Raji (cell line): ENCODE data around the gene KCNK7.

Experiments
- POLR2A ChIP-seq: IDR thresholded peaks from 2 replicates; pipeline ENCODE4 v1.6.1; 2011; ENCODE audit warnings: low read depth, low read length, control low read depth; ENCODE audit not compliant: insufficient read depth

The KCNK7 gene

DNA sequence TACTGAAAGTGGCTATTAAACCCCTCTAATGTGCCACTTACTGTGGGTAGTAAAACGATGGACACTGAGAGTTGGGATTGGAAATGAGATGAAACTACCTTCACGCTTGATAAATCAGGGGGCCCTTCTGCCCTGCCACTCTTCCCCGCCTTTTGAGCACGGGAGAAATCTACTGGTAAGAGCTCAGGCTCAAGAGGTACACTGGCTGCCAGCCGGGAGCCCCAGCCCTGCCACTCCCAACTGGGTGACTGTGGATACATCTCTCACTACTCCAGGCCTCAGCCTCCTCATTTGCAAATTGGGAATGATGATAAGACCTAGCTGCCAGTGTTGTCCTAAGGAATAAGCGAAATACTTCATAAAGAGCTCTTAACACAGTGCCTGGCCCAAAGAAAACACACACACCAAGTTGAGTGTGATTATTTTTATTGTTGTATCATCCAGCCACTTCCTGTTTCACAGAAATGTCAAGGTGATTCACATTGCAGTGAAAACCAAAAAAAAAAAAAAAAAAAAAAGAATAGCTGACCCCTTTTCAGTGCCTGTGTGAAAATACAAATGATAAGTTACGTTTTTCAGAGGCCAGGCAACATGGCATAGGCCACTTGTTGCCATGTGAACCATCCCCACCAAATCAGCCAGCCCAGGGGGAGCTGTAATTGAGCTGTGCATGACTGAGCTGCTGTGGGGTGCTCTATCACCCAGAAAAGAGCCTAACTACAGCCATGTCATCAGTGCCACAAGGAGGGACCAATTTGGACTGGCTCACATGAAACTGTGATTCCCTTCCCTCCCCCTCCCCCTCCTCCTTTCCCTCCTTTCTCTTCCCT, 29.8 kb downstream of the KCNK7 start:
- TF ChIP-seq POLR2A = no peak

DNA sequence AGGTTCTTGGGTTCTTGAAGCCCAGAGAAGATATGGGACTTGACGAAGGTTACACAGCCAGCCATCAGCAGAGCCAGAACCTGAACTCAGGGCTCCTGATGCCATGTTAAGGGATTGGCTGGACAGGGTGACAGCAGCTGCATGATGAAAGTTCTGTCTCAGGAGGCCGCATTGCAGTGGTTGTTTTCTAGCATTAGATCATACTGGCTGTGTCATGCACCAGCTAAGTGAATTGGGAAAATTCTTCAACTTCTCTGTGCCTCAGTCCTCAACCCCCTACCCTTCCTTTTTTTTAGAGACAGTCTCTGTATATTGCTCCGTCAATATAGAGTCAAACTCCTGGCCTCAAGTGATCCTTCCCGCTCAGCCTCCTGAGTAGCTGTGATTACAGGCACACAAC, 32.0 kb downstream of the KCNK7 start:
- TF ChIP-seq POLR2A = no peak

DNA sequence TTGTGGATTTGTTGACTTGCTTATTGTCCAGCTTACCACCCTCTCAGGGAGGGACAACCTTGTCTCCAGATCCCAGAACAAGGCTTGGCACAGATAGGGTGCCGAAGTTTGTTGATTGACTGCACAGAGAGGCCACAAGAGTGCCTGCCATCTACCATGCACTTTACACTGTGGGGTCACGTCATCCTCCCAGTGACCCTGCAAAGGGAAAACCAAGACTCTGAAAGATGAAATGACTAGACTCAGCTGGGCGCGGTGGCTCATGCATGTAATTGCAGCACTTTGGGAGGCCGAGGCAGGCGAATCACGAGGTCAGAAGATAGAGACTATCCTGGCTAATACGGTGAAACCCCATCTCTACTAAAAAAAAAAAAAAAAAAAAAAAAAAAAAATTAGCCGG, 32.8 kb downstream of the KCNK7 start:
- TF ChIP-seq POLR2A = no peak

GRCh38 chr11:65562020-65562419, 33.6 kb downstream of the KCNK7 start:
- no peak for TF ChIP-seq POLR2A

DNA sequence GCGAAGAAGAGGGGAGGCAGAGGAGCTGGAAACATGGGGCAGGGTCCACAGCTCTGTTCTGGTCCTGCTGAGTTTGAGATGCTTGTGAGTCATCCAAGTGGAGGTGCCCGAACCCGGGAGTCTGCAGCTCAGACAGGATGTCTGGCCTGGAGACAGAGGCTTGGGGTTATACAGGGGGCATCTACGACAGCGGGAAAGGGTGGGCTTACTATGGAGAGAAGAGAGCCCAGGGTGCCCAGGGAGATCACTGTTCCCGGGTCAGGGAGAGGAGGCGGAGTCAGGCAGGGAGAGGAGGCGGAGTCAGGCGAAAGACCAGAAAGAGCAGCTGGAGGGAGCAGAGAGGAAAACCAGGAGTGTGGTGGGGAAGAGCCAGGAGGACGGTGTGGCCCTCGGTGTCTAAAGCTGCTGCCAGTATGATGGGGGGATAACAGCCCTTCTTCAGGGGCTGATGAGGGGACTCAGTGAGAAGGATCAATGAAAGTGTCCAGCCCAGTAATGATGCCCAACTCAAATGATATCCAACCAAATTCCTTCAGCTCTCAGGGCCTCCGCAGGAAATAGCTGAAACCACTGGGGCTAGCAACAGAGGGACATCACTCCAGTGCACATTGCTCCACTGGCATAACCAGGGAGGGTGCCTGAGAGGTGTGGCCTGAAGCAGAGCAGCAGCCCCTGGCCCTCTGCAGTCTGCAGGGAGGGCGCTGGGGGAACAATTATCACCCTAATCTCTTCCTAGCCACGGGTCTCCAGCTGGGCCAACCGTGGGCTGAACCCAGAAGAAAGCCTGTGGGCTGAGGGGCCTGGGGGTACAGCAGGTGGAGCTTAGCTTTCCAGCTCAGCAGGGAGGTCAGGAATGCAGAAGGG, 34.8 kb downstream of the KCNK7 start:
- no peak for TF ChIP-seq POLR2A

DNA sequence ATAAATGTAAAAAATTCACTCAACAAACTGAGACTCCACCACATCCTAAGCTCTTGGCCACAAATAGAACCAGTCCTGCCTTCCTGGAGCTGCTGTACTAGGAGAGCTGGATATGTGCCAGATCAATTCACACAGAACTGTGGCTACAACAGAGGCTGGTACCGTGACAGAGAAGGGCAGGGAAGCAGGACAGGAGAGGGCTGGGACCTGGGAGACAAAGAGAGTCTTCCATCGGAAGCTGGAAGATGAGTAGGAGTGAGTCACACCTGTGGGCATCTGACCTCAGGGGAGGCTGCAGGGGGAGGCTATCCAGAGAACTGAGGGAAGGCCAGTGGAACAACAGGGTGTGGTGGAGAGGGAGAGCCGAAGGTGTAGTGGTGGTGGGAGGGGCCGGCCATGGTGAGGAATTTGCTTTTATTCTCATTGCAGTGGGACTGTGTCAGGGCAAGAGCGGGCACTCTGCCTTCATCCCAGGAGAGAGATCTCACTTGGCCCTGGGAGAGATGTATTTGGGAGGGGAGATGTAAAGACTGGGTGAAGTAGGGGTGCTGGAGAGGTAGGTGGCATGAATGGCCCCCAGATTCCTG, 35.6 kb downstream of the KCNK7 start:
- no peak for TF ChIP-seq POLR2A

DNA sequence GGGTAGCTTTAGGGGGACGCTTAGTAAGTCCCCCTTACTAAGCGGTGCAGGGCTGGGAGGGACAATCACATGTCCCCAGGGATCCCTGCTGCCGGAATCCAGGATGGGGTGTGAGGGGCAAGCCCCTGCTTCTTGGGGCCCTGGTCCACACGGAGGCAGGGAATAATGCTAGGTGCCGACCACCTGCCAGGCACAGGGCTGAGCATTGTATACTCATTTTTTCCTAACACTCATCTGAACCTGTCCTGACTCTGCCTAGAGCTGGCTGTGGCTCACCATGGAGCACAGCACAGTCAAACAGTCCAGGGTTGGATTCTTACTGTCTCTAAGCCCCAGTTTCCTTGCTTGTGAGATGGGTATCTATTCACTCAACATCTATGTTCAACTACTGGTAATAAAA, 36.1 kb downstream of the KCNK7 start:
- no peak for TF ChIP-seq POLR2A

- TF ChIP-seq POLR2A = no peak
These were observed 36.6 kb downstream of the KCNK7 start for GRCh38 chr11:65558930-65559509.

DNA sequence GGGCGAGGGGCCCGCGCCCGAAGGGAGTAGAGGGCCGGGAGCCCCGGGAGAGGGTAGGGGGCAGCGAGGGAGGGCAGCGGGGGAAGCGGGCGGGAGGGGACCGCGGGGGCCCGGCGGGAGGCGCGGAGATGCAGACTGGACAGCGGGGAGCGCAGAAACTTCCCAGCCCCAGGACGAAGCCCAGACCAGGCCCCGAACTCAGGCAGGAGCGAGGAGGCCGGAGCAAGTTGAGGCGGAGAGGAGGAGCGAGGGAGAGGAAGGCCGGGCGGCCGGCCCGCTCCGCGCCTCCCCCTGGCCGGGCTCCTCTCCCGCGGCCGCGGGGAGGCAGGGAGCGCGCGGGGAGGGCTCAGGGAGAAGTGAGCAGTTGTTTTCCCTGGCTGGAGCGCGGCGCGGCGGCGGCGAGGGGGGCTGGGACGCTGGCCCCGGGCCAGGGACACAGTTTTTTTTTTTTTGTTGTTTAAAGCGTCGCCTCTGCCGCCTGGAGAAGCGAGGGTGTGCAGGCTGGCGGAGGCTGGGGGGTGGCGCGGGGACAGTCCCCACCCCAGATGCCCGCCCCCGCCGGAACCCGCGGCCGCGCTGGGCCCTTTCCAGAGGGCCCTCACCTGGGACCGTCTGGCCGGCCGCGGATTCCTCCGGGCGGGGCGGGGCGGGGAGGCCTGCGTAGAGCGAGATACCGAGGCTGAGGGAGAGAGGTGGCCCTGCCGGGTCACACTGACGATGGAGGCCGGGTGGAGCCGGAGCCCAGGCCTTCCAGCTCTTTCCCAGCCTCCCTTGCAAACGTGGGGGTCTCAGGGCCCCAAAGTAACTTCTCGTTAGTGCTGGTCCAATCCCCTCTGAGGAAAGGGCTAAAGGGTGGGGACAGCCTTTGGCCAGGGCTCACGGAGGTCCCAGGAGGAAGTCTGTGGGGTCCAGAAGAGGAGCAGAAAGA, 37.3 kb downstream of the KCNK7 start, which contains the start of gene LTBP3:
LTBP3 (minus strand) TSS at position 358 of the 928 bp plus-strand sequence. CDS start 400 bp downstream, outside the sequence.
- no peak for TF ChIP-seq POLR2A

GRCh38 chr11:65557280-65558001, 38.2 kb downstream of the KCNK7 start:
- no peak for TF ChIP-seq POLR2A

GRCh38 chr11:65556470-65557279, 38.9 kb downstream of the KCNK7 start:
- TF ChIP-seq POLR2A = no peak

DNA sequence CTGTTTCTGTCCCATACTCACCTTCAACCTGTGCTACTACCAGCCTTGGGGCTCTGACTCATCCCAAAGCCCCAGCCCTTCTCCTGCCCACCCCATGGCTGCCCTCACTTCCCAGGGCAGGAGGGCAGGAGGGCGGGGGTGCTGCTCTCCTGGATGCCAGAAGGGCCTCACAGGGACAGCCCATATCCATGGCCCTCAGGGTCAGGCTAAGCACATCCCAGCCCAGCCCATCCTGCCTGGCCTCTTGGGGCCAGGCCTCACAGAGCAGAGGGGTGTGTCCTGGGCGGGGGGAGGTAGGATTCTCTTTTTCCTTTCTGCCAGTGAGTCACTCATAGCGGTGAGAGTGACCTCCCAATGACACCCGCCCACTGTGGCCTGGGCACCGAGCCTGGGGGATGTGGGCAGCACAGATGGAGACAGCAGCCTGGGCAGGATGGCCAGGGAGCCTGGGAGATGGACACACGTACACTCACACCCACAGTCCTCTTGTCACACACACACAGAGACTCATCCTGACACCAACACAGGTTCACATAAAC, 39.8 kb downstream of the KCNK7 start:
- no peak for TF ChIP-seq POLR2A
